Spleen (tissue), 11 donors: Measurements from ENCODE around the gene GPHN. TPM values are rescaled to one million over a fixed set of nuclear protein-coding genes. Genes with fewer than 3 reads are reported as not detected.
A peak's percentile ranks its signal among the peaks of the same experiment; 100 is the strongest.

Experiments used
- DNase-seq: peaks from one replicate; pipeline ENCODE4 v3.0.0-alpha.2; 2020
- H3K27ac ChIP-seq, 8 donors: fragments of 200-600 bp; sonication (generic) in 7 of 8; 1 replicate in 4 of 8; 2 replicates in 4 of 8; pipeline versions ENCODE4 v1.5.0 to v1.8.0; 2016 to 2021; ENCODE audit warnings: inconsistent platforms in 4 of 8, mild to moderate bottlenecking in 4 of 8, moderate library complexity in 1 of 8
- H3K27me3 ChIP-seq, 7 donors: fragments of 200-600 bp; sonication (generic) in 6 of 7; replicated peaks in 1 of 7; 1 replicate in 4 of 7; 2 replicates in 3 of 7; pipeline versions ENCODE4 v1.5.0 to v1.8.0; 2016 to 2021; ENCODE audit warnings: inconsistent platforms in 3 of 7, mild to moderate bottlenecking in 1 of 7
- H3K36me3 ChIP-seq, 6 donors: fragments of 200-600 bp; sonication (generic) in 5 of 6; 1 replicate in 4 of 6; 2 replicates in 2 of 6; pipeline versions ENCODE4 v1.5.0 to v1.8.0; 2016 to 2021; ENCODE audit warnings: inconsistent platforms in 2 of 6
- H3K4me1 ChIP-seq, 6 donors: fragments of 200-600 bp; sonication (generic) in 5 of 6; 1 replicate in 3 of 6; 2 replicates in 3 of 6; pipeline versions ENCODE4 v1.5.0 to v1.8.0; 2016 to 2021; ENCODE audit warnings: inconsistent platforms in 3 of 6
- H3K4me3 ChIP-seq, 8 donors: fragments of 200-600 bp; sonication (generic) in 7 of 8; 1 replicate in 4 of 8; 2 replicates in 4 of 8; pipeline versions ENCODE4 v1.5.0 to v1.8.0; 2016 to 2021; ENCODE audit warnings: inconsistent platforms in 4 of 8, mild to moderate bottlenecking in 4 of 8, moderate library complexity in 2 of 8
- H3K9me3 ChIP-seq, 8 donors: fragments of 200-600 bp; sonication (generic) in 7 of 8; 1 replicate in 4 of 8; 2 replicates in 4 of 8; pipeline versions ENCODE4 v1.5.0 to v1.8.0; 2016 to 2021; ENCODE audit warnings: inconsistent platforms in 4 of 8
- POLR2A ChIP-seq, 3 donors: fragments of 450-650 bp; IDR thresholded peaks; one replicate each; pipeline ENCODE4 v1.5.1; 2017; ENCODE audit warnings: antibody characterized with exemption in 3 of 3, mild to moderate bottlenecking in 1 of 3
- POLR2AphosphoS5 ChIP-seq, 3 donors: sonication (generic); formaldehyde crosslinking; IDR thresholded peaks; one replicate each; pipeline ENCODE4 v1.5.1; 2017; ENCODE audit warnings: antibody characterized with exemption in 3 of 3
- WGBS, 5 donors: extraction: QIAGEN DNeasy Blood & Tissue Kit in 3 of 5; methylation state at CpG; one replicate each; pipeline versions ENCODE4 v1.1.5 to v1.1.7; 2013 to 2018; 5-methylcytosine and 5-hydroxymethylcytosine counted together
- intact Hi-C: fragments of 100-400 bp; cut with DNase I; formaldehyde crosslinking; loops from one replicate; pipeline ENCODE4 v1.15.0; 2023; ENCODE audit warnings: low total_unique reads
- polyA plus RNA-seq, 3 donors: library from polyadenylated mRNA; stranded (reverse); fragments of 200-250 nt; gene quantifications; one replicate each; pipeline ENCODE4 v1.2.1, GENCODE V29; 2013
- total RNA-seq, 7 donors: library from RNA; depleted of rRNA in 3 of 7; stranded (reverse); fragments of >200 nt in 3 of 7; fragmentation: NEBNext Ultra II Directional in 4 of 7; extraction: Animal tissue kit (Norgen Biotek cat#: 25700) in 4 of 7; gene quantifications; one replicate each; pipeline versions ENCODE4 v1.1.0 to v1.2.1, GENCODE V29; 2016 to 2021
- TF ChIP-seq, protein P1 (sequence below), 11 experiments: fragments of 200-600 bp in 7 of 11; fragments of 450-650 bp in 4 of 11; sonication (generic) in 4 of 11; IDR thresholded peaks in 8 of 11; conservative IDR thresholded peaks in 3 of 11; 1 replicate in 7 of 11; 2 replicates in 4 of 11; pipeline versions ENCODE4 v1.4.0 to v1.8.0; 2016 to 2021; ENCODE audit warnings: antibody characterized with exemption in 11 of 11, inconsistent platforms in 4 of 11, mild to moderate bottlenecking in 1 of 11
- donor health status: healthy with polysubstance abuse.
- donor health status: DM: no; HTN: no; CAD: no; lungs with moderate emphysema.
- donor health status: DM: no; HTN: no; CAD: no.
- donor health status: Bipolar disorder and iron deficiency.
- donor health status: healthy.
- donor health status: DM: no; HTN: no; CAD: no.
- donor health status: DM: yes; HTN: yes; CAD: no.

Gene GPHN
- total and polyA plus RNA-seq, 10 donors: 9.0 to 26.9 (median 15.7) TPM

DNA sequence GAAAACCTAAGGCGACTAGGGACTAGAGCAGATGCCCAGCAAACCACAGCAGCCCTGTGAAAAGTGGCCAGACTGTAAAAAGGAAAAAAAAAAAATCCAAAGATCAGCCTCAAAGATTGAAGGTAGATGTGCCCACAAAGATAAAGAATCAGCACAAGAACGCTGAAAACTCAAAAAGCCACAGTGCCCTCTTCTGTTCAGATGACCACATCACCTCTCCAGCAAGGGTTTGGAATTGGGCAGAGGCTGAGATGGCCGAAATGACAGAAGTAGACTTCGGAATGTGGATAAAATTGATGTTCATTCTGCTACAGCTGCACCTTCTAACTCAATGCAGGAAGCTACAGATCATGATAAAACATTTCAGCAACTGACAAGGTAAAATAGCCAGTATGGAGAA, 154.4 kb downstream of the GPHN start:
- no peak for TF ChIP-seq POLR2A (IDR thresholded peaks at IDR 0.05)
- TF ChIP-seq, protein P1, sequence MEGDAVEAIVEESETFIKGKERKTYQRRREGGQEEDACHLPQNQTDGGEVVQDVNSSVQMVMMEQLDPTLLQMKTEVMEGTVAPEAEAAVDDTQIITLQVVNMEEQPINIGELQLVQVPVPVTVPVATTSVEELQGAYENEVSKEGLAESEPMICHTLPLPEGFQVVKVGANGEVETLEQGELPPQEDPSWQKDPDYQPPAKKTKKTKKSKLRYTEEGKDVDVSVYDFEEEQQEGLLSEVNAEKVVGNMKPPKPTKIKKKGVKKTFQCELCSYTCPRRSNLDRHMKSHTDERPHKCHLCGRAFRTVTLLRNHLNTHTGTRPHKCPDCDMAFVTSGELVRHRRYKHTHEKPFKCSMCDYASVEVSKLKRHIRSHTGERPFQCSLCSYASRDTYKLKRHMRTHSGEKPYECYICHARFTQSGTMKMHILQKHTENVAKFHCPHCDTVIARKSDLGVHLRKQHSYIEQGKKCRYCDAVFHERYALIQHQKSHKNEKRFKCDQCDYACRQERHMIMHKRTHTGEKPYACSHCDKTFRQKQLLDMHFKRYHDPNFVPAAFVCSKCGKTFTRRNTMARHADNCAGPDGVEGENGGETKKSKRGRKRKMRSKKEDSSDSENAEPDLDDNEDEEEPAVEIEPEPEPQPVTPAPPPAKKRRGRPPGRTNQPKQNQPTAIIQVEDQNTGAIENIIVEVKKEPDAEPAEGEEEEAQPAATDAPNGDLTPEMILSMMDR (IDR thresholded peaks at IDR 0.05 in 8 of 11, conservative IDR thresholded peaks at IDR 0.05 in 3 of 11): peak in 1 of 11 experiments; percentile 7
- Histone ChIP-seq H3K4me3 (no peak overlapping the region), H3K4me1 (no peaks in the 10 kb centered on the region), H3K9me3 (peaks cover 4 to 75% (median 40%) of the 10 kb centered on the region in 8 donors), H3K27ac (no peak overlapping the region), H3K27me3 (no peaks in the 10 kb centered on the region), H3K36me3 (peaks cover 0 to 8% (median 0%) of the 10 kb centered on the region in 6 donors)
- no peak for DNase-seq
- 76 to 80% (median 79%) methylated on average over 4 of the region's 4 CpGs for WGBS, 5 donors
- intact Hi-C loops: no loop called here

DNA sequence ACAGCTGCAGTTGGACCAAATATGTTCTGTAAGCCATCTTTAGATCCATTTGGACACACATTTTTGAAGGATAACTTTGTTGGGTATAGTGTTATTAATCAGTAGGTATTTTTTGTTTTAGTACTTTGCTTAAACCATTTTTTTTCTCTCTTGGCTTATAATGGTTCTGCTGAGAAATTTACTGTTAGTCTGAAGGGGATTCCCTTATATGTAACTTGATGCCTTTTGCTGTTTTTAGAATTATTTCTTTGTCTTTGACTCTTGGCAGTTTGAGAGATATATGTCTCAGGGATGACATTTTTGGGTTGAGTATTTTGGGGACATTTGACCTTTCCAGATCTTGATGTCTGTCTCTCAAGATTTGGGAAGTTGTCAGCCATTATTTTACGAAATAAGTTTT, 169.8 kb downstream of the GPHN start:
- Histone ChIP-seq H3K27me3 (no peaks in the 10 kb centered on the region), H3K4me3 (no peak overlapping the region), H3K9me3 (peaks cover 9 to 88% (median 78%) of the 10 kb centered on the region in 8 donors), H3K36me3 (peaks cover 0 to 15% (median 0%) of the 10 kb centered on the region in 6 donors), H3K27ac (no peak overlapping the region), H3K4me1 (no peaks in the 10 kb centered on the region)
- intact Hi-C loops: no loop called here
- no peak for TF ChIP-seq POLR2A (IDR thresholded peaks at IDR 0.05)
- TF ChIP-seq POLR2AphosphoS5 (IDR thresholded peaks at IDR 0.05): no peak
- TF ChIP-seq, protein P1 (IDR thresholded peaks at IDR 0.05 in 8 of 11, conservative IDR thresholded peaks at IDR 0.05 in 3 of 11): no peak
- no peak for DNase-seq
- 88 to 97% (median 91%) methylated on average over 1 of the region's 1 CpG for WGBS, 5 donors

GRCh38 chr14:66680216-66680615, 172.3 kb downstream of the GPHN start:
- Histone ChIP-seq H3K27ac (no peak overlapping the region), H3K4me1 (no peaks in the 10 kb centered on the region), H3K27me3 (no peaks in the 10 kb centered on the region), H3K36me3 (peaks cover 0 to 15% (median 0%) of the 10 kb centered on the region in 6 donors), H3K9me3 (peaks cover 9 to 75% (median 64%) of the 10 kb centered on the region in 8 donors), H3K4me3 (no peak overlapping the region)
- TF ChIP-seq POLR2A (IDR thresholded peaks at IDR 0.05): no peak
- TF ChIP-seq, protein P1 (IDR thresholded peaks at IDR 0.05 in 8 of 11, conservative IDR thresholded peaks at IDR 0.05 in 3 of 11): no peak
- no peak for TF ChIP-seq POLR2AphosphoS5 (IDR thresholded peaks at IDR 0.05)
- intact Hi-C loops: no loop called here
- no peak for DNase-seq

GRCh38 chr14:66696326-66696725, 188.4 kb downstream of the GPHN start:
- TF ChIP-seq POLR2AphosphoS5 (IDR thresholded peaks at IDR 0.05): no peak
- TF ChIP-seq POLR2A (IDR thresholded peaks at IDR 0.05): no peak
- TF ChIP-seq, protein P1 (IDR thresholded peaks at IDR 0.05 in 8 of 11, conservative IDR thresholded peaks at IDR 0.05 in 3 of 11): no peak
- 86 to 97% (median 92%) methylated on average over 2 of the region's 2 CpGs for WGBS, 5 donors

More at GRCh38 chr14:66696326-66696725, 188.4 kb downstream of the GPHN start:
- DNase-seq: no peak
- Histone ChIP-seq H3K9me3 (no peaks in the 10 kb centered on the region), H3K27me3 (no peaks in the 10 kb centered on the region), H3K27ac (no peak overlapping the region), H3K4me3 (no peak overlapping the region), H3K36me3 (no peaks in the 10 kb centered on the region), H3K4me1 (no peaks in the 10 kb centered on the region)
- intact Hi-C loops: no loop called here
